GM23338 (cell line): ENCODE results near the gene SYNGR3. TPM values are rescaled to one million over a fixed set of nuclear protein-coding genes. Genes with fewer than 3 reads are reported as not detected.

Experiments used
- ATAC-seq: fragments of 200-7000 bp; cut with Tn5 transposase; 3 replicates; pipeline ENCODE4 v1.9.1; 2020
- DNase-seq: peaks from one replicate; pipeline ENCODE4 v3.0.0-alpha.2; 2015; ENCODE audit warnings: low spot score
- H2AFZ ChIP-seq: fragments of 200-600 bp; sonication (generic); 2 replicates; pipeline ENCODE4 v1.8.0; 2016; ENCODE audit warnings: antibody characterized with exemption, mild to moderate bottlenecking, moderate library complexity
- H3F3A ChIP-seq: fragments of 200-600 bp; sonication (generic); replicated peaks from 2 replicates; pipeline ENCODE4 v1.8.0; 2017; ENCODE audit warnings: antibody characterized with exemption, mixed run types, low read depth
- H3K27ac ChIP-seq: fragments of 200-600 bp; sonication (generic); 2 replicates; pipeline ENCODE4 v1.6.1; 2016; ENCODE audit warnings: low read depth
- H3K27me3 ChIP-seq: fragments of 200-600 bp; sonication (generic); 2 replicates; pipeline ENCODE4 v1.8.0; 2016; ENCODE audit warnings: mild to moderate bottlenecking, mixed run types, moderate library complexity; ENCODE audit not compliant: insufficient read depth
- H3K36me3 ChIP-seq: fragments of 200-600 bp; sonication (generic); 2 replicates; pipeline ENCODE4 v1.8.0; 2016; ENCODE audit warnings: mild to moderate bottlenecking; ENCODE audit not compliant: insufficient read depth
- H3K4me1 ChIP-seq: fragments of 200-600 bp; sonication (generic); 2 replicates; pipeline ENCODE4 v1.8.0; 2016; ENCODE audit warnings: mild to moderate bottlenecking, moderate library complexity; ENCODE audit not compliant: insufficient read depth
- H3K4me2 ChIP-seq: fragments of 200-600 bp; sonication (generic); 2 replicates; pipeline ENCODE4 v1.7.1; 2017; ENCODE audit warnings: mixed run types
- H3K4me3 ChIP-seq: fragments of 200-600 bp; sonication (generic); 2 replicates; pipeline ENCODE4 v1.6.1; 2016; ENCODE audit warnings: mixed run types
- H3K79me2 ChIP-seq: fragments of 200-600 bp; sonication (generic); replicated peaks from 2 replicates; pipeline ENCODE4 v1.8.0; 2017; ENCODE audit warnings: mild to moderate bottlenecking; ENCODE audit not compliant: insufficient read depth
- H3K9me2 ChIP-seq: fragments of 200-600 bp; sonication (generic); 2 replicates; pipeline ENCODE4 v1.8.0; 2017; ENCODE audit not compliant: insufficient read depth
- H4K20me1 ChIP-seq: fragments of 200-600 bp; sonication (generic); replicated peaks from 2 replicates; pipeline ENCODE4 v1.8.0; 2017; ENCODE audit warnings: mild to moderate bottlenecking; ENCODE audit not compliant: insufficient read depth
- H3K27ac Mint-ChIP-seq: 2 replicates; pipeline ENCODE4 v1.8.0; 2020; ENCODE audit warnings: inconsistent platforms, mild to moderate bottlenecking, moderate library complexity, mixed read lengths
- H3K27me3 Mint-ChIP-seq: 3 replicates; pipeline ENCODE4 v1.8.0; 2022; ENCODE audit warnings: low read depth, mild to moderate bottlenecking, moderate library complexity, mixed read lengths, inconsistent platforms; ENCODE audit not compliant: insufficient read depth, poor library complexity
- H3K36me3 Mint-ChIP-seq: 3 replicates; pipeline ENCODE4 v1.8.0; 2021; ENCODE audit warnings: low read depth, mild to moderate bottlenecking, inconsistent platforms, moderate library complexity, mixed read lengths
- H3K4me1 Mint-ChIP-seq: 3 replicates; pipeline ENCODE4 v1.8.0; 2020; ENCODE audit warnings: mild to moderate bottlenecking, inconsistent platforms, mixed read lengths
- H3K4me3 Mint-ChIP-seq: 3 replicates; pipeline ENCODE4 v1.8.0; 2021; ENCODE audit warnings: moderate library complexity, mild to moderate bottlenecking, inconsistent platforms, mixed read lengths
- H3K9me3 Mint-ChIP-seq: 3 replicates; pipeline ENCODE4 v1.8.0; 2020; ENCODE audit warnings: moderate library complexity, mild to moderate bottlenecking, inconsistent platforms, mixed read lengths
- CREB1 ChIP-seq: fragments of 250-450 bp; sonication (Bioruptor Pico); IDR thresholded peaks from 2 replicates; pipeline ENCODE4 v1.5.0; 2020; ENCODE audit warnings: low read depth, mild to moderate bottlenecking, moderate library complexity
- CTCF ChIP-seq, 2 experiments: fragments of 200-600 bp in 1 of 2; sonication (generic) in 1 of 2; conservative IDR thresholded peaks; 2 replicates each; pipeline versions ENCODE4 v1.5.1 to v1.6.1; 2016 to 2017; ENCODE audit warnings: antibody characterized with exemption in 2 of 2, low read depth in 2 of 2, mild to moderate bottlenecking in 2 of 2, moderate library complexity in 1 of 2
- ETS1 ChIP-seq: IDR thresholded peaks from 2 replicates; pipeline ENCODE4 v1.6.1; 2016; ENCODE audit warnings: antibody characterized with exemption
- EZH2phosphoT487 ChIP-seq: fragments of 200-600 bp; sonication (generic); IDR thresholded peaks from one replicate; pipeline ENCODE4 v1.8.1; 2018; ENCODE audit warnings: antibody characterized with exemption; ENCODE audit not compliant: unreplicated experiment
- JUNB ChIP-seq: IDR thresholded peaks from one replicate; pipeline ENCODE4 v1.6.1; 2016; ENCODE audit warnings: antibody characterized with exemption; ENCODE audit not compliant: unreplicated experiment
- NANOG ChIP-seq: IDR thresholded peaks from 2 replicates; pipeline ENCODE4 v1.6.1; 2016; ENCODE audit warnings: antibody characterized with exemption, borderline replicate concordance
- POLR2AphosphoS5 ChIP-seq: IDR thresholded peaks from 2 replicates; pipeline ENCODE4 v1.6.1; 2016; ENCODE audit warnings: antibody characterized with exemption, low read depth
- STAT1 ChIP-seq: IDR thresholded peaks from one replicate; pipeline ENCODE4 v1.6.1; 2016; ENCODE audit warnings: antibody characterized with exemption; ENCODE audit not compliant: unreplicated experiment
- ZNF114 ChIP-seq: fragments of 250-450 bp; sonication (Bioruptor Pico); IDR thresholded peaks from 2 replicates; pipeline ENCODE4 v1.5.0; 2020; ENCODE audit warnings: mild to moderate bottlenecking, moderate library complexity
- ZNF331 ChIP-seq: fragments of 250-450 bp; sonication (Bioruptor Pico); IDR thresholded peaks from 2 replicates; pipeline ENCODE4 v1.5.0; 2020; ENCODE audit warnings: low read depth, mild to moderate bottlenecking, moderate library complexity
- ZNF462 ChIP-seq: fragments of 250-450 bp; sonication (Bioruptor Pico); IDR thresholded peaks from 2 replicates; pipeline ENCODE4 v1.5.0; 2020; ENCODE audit warnings: mild to moderate bottlenecking, moderate library complexity
- polyA plus RNA-seq: library from polyadenylated mRNA; unstranded; fragments of >200 nt; fragmentation: Nextera tagmentation; extraction: Ambion mirVana; gene quantifications from 2 replicates; pipeline ENCODE4 v1.2.1, GENCODE V29; 2016
- total RNA-seq: library from RNA; depleted of rRNA; stranded (reverse); fragments of >200 nt; shearing (Covaris generic); gene quantifications from 2 replicates; pipeline ENCODE4 v1.2.3, GENCODE V29; 2014

The SYNGR3 gene
- total and polyA plus RNA-seq, 2 experiments from 2014 or later: 45.4 to 77.7 TPM

- Histone ChIP-seq H3K36me3 (no peaks in the 10 kb centered on the region), H3K27ac (no peak overlapping the region), H4K20me1 (peaks cover 36% of the 10 kb centered on the region), H3K9me2 (no peaks in the 10 kb centered on the region), H3F3A (peaks cover 28% of the 10 kb centered on the region; the same call in 1 of the 2 replicates), H2AFZ (no peak overlapping the region), H3K4me3 (peak overlapping the region; percentile 91), H3K4me2 (peak overlapping the region; percentile 97), H3K79me2 (peaks cover 42% of the 10 kb centered on the region), H3K4me1 (peaks cover 22% of the 10 kb centered on the region), H3K27me3 (no peaks in the 10 kb centered on the region)
- Mint-ChIP-seq H3K4me3 (peak overlapping the region; percentile 74), H3K36me3 (peaks cover 11% of the 10 kb centered on the region), H3K4me1 (peaks cover 37% of the 10 kb centered on the region), H3K27ac (no peak overlapping the region; the same call in 1 of the 2 replicates), H3K9me3 (no peaks in the 10 kb centered on the region), H3K27me3 (peaks cover 15% of the 10 kb centered on the region)
- no peak for TF ChIP-seq ZNF114
- no peak for TF ChIP-seq NANOG
- TF ChIP-seq JUNB: no peak
- no peak for TF ChIP-seq POLR2AphosphoS5
- no peak for TF ChIP-seq EZH2phosphoT487
- no peak for TF ChIP-seq ZNF331 (CRISPR knock-in tag)
- DNase-seq (no peak), ATAC-seq (no peak)
Observed at GRCh38 chr16:2008009-2008526, 18.3 kb downstream of the SYNGR3 start.

GRCh38 chr16:2008631-2009163, 18.9 kb downstream of the SYNGR3 start:
- H3K4me2 ChIP-seq: peak overlapping the region; percentile 97
- H3F3A ChIP-seq: peaks cover 23% of the 10 kb centered on the region; the same call in 1 of the 2 replicates
- H3K36me3 Mint-ChIP-seq: peaks cover 11% of the 10 kb centered on the region
- peaks cover 37% of the 10 kb centered on the region for H3K79me2 ChIP-seq
- TF ChIP-seq CTCF (conservative IDR thresholded peaks at IDR 0.05; ENCODE audit: low read depth in 2 of 2) (no peak), STAT1 (no peak), ZNF114 (no peak), POLR2AphosphoS5 (no peak), CREB1 (CRISPR knock-in tag) (no peak), ZNF462 (CRISPR knock-in tag) (no peak), JUNB (no peak), ETS1 (no peak)
- H3K27me3 ChIP-seq: no peaks in the 10 kb centered on the region
- peaks cover 15% of the 10 kb centered on the region for H3K27me3 Mint-ChIP-seq
- H3K4me3 Mint-ChIP-seq: peak overlapping the region; percentile 74
- H3K4me1 ChIP-seq: peaks cover 22% of the 10 kb centered on the region
- H3K9me3 Mint-ChIP-seq: no peaks in the 10 kb centered on the region
- H4K20me1 ChIP-seq: peaks cover 36% of the 10 kb centered on the region
- no peaks in the 10 kb centered on the region for H3K36me3 ChIP-seq
- H3K4me3 ChIP-seq: peak overlapping the region; percentile 91
- no peak for ATAC-seq
- H2AFZ ChIP-seq: no peak overlapping the region
- no peak for DNase-seq
- peaks cover 37% of the 10 kb centered on the region for H3K4me1 Mint-ChIP-seq
- H3K27ac Mint-ChIP-seq: no peak overlapping the region; the same call in 1 of the 2 replicates
- H3K9me2 ChIP-seq: no peaks in the 10 kb centered on the region
- 0 out of 2 replicates have a peak overlapping the region, but pooled peaks have one; percentile 45 for H3K27ac ChIP-seq
